ENCODE measurements around the gene SLC25A42. TPM values are rescaled to one million over a fixed set of nuclear protein-coding genes. Genes with fewer than 3 reads are reported as not detected.

SLC25A42 gene
- total RNA-seq, 2 donors from 2014 or later: 10.3 to 14.4 TPM

DNA sequence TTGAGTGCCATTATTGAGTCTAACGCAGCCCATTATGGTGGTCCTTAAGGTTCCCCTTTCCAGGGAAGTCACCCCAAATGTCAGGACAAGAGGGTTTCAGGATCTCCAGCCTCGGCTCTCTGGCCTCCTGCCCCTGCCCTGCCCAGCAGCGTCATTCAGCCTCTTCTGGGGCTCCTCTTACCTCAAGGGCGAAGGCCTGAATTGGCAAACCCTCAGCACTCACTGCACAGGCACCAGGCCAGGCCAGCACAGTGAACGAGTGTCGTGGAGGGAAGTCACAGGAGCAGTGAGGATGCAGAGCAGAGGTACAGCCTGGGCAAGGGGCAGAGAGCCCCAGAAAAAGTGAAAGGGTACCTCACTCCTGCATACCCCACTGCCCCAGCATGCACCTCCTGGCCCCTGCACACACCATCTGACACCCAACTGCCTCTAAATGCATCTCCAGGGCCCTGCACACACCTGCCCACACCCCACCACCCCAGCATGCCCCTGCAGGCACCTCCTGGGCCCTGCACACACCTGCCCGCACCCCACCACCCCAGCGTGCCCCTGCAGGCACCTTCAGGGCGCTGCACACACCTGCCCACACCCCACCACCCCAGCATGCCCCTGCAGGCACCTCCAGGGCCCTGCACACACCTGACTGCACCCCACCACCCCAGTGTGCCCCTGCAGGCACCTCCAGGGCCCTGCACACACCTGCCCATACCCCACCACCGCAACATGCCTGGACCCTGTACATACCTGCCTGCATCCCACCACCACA, 19.8 kb downstream of the SLC25A42 start:
- TF ChIP-seq, protein P1, sequence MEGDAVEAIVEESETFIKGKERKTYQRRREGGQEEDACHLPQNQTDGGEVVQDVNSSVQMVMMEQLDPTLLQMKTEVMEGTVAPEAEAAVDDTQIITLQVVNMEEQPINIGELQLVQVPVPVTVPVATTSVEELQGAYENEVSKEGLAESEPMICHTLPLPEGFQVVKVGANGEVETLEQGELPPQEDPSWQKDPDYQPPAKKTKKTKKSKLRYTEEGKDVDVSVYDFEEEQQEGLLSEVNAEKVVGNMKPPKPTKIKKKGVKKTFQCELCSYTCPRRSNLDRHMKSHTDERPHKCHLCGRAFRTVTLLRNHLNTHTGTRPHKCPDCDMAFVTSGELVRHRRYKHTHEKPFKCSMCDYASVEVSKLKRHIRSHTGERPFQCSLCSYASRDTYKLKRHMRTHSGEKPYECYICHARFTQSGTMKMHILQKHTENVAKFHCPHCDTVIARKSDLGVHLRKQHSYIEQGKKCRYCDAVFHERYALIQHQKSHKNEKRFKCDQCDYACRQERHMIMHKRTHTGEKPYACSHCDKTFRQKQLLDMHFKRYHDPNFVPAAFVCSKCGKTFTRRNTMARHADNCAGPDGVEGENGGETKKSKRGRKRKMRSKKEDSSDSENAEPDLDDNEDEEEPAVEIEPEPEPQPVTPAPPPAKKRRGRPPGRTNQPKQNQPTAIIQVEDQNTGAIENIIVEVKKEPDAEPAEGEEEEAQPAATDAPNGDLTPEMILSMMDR (IDR thresholded peaks at IDR 0.05): no peak
- H3K4me1 ChIP-seq: peaks cover 0 to 11% of the 10 kb centered on the region in 2 donors
- DNase-seq (ENCODE audit: low spot score): no peak
- no peak overlapping the region for H3K4me3 ChIP-seq
- no peaks in the 10 kb centered on the region for H3K27me3 ChIP-seq
- H3K27ac ChIP-seq: no peak overlapping the region
- H3K36me3 ChIP-seq: no peaks in the 10 kb centered on the region
- H3K9me3 ChIP-seq: no peaks in the 10 kb centered on the region

DNA sequence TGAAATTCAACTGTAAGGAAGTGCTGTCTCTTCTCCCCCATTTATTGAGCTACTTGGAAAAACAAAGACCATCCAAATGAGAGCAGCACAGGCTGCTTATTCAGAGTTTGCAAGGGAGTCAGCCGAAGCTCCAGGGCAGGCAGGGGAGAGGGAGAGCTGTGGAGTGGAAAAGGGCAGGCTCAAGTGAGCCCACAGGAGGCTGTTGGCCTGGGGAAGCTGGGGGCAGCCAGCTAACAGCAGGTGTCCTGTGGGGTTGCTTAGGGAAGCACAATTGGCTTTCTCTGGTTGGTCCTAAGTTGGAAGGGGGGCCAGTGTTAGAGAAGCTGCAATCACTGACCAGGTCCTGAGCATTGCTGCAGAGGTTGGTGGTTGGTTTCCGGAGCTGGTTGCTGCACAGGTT, 23.9 kb downstream of the SLC25A42 start:
- no peaks in the 10 kb centered on the region for H3K27me3 ChIP-seq

DNA sequence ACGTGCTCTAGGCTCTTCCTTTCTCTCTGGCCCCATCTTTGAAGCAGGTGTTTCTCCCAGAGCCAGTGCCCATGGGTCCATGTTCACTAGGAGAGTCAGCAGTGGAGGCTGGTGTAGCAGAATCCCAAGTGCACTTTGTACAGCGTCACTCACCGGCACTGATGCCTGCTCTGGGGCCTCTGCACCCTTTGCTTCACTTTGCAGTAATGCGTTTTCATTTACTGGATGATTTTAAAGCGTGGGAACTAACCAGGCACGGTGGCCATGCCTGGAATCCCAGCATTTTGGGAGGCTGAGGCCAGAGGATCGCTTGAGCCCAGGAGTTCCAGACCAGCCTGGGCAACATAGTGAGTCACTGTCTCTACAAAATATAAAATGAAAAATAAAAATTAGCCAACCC, 30.7 kb downstream of the SLC25A42 start:
- Histone ChIP-seq H3K9me3 (no peaks in the 10 kb centered on the region), H3K27me3 (no peaks in the 10 kb centered on the region), H3K4me3 (no peak overlapping the region), H3K36me3 (peaks cover 6% of the 10 kb centered on the region), H3K27ac (no peak overlapping the region), H3K4me1 (no peaks in the 10 kb centered on the region)
- DNase-seq (ENCODE audit: low spot score): no peak
- TF ChIP-seq, protein P1 (IDR thresholded peaks at IDR 0.05): no peak

More for the DNA sequence above, 23.9 kb downstream of the SLC25A42 start:
- H3K4me1 ChIP-seq: no peaks in the 10 kb centered on the region
- TF ChIP-seq, protein P1 (IDR thresholded peaks at IDR 0.05): no peak
- no peak overlapping the region for H3K4me3 ChIP-seq
- no peaks in the 10 kb centered on the region for H3K36me3 ChIP-seq
- no peak overlapping the region for H3K27ac ChIP-seq
- DNase-seq (ENCODE audit: low spot score): no peak
- H3K9me3 ChIP-seq: no peaks in the 10 kb centered on the region

DNA sequence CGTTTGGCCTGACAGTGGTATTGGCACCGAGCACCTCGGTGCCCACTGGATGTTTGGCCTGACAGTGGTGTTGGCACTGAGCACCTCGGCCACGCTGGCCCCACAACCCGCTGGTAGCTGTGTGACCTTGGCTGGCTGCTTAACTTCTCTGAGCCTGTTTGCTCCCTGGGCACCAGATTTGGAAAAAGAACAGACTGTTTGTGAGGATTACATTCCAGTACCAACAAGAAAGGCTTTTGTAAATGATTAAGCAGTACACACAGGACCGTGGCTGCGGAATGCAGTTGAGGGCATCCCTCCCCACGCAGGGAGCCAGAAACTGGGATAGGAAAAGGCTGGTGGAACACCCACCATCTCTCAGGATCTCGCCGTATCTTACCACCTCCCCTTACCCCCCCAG, 31.9 kb downstream of the SLC25A42 start:
- TF ChIP-seq, protein P1 (IDR thresholded peaks at IDR 0.05): no peak
- Histone ChIP-seq H3K27me3 (no peaks in the 10 kb centered on the region), H3K9me3 (no peaks in the 10 kb centered on the region), H3K4me3 (no peak overlapping the region), H3K4me1 (no peaks in the 10 kb centered on the region), H3K36me3 (peaks cover 6% of the 10 kb centered on the region), H3K27ac (no peak overlapping the region)
- no peak for DNase-seq (ENCODE audit: low spot score)

DNA sequence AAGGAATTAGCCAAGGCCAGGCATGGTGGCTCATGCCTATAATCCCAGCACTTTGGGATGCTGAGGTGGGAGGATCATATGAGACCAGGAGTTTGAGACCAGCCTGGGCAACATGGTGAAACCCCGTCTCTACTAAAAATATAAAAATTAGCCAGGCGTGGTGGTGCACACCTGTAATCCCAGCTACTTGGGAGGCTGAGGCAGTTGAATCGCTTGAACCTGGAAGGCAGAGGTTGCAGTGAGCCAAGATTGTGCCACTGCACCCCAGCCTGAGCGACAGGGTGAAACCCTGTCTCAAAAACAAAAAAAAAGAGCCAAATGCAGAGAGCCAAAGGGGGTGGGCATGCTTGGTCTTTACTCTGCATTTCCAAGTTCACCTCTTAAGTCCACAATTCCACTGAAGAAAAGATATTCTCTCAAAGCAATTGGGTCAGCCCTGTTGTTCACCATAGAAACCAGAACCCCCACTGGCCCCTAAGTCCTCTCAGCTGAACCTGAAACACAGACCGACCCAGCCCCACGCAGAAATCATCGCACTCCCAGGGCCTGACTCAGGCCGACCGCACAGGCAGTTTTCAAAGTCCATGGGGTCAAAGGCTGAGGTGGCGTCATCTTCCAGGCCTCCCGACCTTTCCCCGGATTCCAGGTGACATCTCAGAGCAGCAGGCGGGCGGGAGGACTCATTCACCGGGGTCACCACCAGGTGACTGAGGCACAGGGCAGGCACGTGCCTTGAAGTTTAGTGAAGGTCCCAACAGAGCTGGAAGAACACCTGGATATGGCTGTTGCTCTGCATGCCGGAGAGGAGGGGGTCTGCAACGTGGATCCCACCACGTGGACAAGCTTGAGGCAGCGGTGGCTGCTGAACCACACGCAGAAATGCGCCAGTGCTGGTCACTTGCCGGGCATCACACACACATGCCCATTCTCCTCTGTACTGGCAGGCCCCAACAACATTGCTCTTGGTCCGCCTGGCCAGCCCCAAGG, 33.1 kb downstream of the SLC25A42 start:
- H3K27me3 ChIP-seq: no peaks in the 10 kb centered on the region
- H3K27ac ChIP-seq: no peak overlapping the region
- H3K9me3 ChIP-seq: no peaks in the 10 kb centered on the region
- no peaks in the 10 kb centered on the region for H3K4me1 ChIP-seq
- DNase-seq (ENCODE audit: low spot score): no peak
- no peak overlapping the region for H3K4me3 ChIP-seq
- TF ChIP-seq, protein P1 (IDR thresholded peaks at IDR 0.05): no peak
- H3K36me3 ChIP-seq: peaks cover 6% of the 10 kb centered on the region

Measured in right atrium auricular region (tissue), 2 donors.